Measurements from ENCODE around the gene CYP4F12.

CYP4F12 gene, protein sequence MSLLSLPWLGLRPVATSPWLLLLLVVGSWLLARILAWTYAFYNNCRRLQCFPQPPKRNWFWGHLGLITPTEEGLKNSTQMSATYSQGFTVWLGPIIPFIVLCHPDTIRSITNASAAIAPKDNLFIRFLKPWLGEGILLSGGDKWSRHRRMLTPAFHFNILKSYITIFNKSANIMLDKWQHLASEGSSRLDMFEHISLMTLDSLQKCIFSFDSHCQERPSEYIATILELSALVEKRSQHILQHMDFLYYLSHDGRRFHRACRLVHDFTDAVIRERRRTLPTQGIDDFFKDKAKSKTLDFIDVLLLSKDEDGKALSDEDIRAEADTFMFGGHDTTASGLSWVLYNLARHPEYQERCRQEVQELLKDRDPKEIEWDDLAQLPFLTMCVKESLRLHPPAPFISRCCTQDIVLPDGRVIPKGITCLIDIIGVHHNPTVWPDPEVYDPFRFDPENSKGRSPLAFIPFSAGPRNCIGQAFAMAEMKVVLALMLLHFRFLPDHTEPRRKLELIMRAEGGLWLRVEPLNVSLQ

GRCh38 chr19:15672580-15673175, at the start of gene CYP4F12:
Gene CYP4F12 (plus strand): TSS chr19:15673087. CDS start chr19:15673530, 443 bp downstream.
- DNase-seq: no peak

GRCh38 chr19:15623711-15624318, 49.1 kb upstream of the CYP4F12 start:
- no peak for DNase-seq

- DNase-seq: no peak
These were observed 44.5 kb upstream of the CYP4F12 start for GRCh38 chr19:15628236-15629002.

GRCh38 chr19:15629003-15629880, 43.6 kb upstream of the CYP4F12 start:
- peak; percentile 93 to 97 for DNase-seq

DNA sequence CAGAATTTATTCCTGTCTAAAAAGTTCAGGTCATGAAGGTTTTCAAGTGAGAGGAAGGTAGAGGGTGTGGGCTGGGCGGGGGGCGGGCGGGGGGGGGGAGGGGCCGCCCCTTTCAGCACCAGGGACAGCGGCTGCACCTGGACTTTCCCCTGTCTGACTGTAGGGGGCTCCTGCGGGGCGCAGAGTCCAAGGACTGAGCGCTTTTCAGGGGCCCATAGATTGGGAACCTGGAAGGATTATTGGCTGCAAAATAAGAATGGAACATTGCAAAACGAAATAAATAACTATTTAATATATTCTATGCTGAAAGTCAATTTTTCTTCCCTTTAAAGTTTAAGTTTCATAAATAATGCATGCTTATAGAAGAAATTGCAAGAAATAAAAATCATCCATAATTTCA, 41.1 kb upstream of the CYP4F12 start:
- DNase-seq: peak; percentile 41 to 60

- no peak for DNase-seq
These were observed 39.6 kb upstream of the CYP4F12 start for GRCh38 chr19:15633082-15633835.

GRCh38 chr19:15634105-15634504, 38.8 kb upstream of the CYP4F12 start:
- DNase-seq: no peak

DNA sequence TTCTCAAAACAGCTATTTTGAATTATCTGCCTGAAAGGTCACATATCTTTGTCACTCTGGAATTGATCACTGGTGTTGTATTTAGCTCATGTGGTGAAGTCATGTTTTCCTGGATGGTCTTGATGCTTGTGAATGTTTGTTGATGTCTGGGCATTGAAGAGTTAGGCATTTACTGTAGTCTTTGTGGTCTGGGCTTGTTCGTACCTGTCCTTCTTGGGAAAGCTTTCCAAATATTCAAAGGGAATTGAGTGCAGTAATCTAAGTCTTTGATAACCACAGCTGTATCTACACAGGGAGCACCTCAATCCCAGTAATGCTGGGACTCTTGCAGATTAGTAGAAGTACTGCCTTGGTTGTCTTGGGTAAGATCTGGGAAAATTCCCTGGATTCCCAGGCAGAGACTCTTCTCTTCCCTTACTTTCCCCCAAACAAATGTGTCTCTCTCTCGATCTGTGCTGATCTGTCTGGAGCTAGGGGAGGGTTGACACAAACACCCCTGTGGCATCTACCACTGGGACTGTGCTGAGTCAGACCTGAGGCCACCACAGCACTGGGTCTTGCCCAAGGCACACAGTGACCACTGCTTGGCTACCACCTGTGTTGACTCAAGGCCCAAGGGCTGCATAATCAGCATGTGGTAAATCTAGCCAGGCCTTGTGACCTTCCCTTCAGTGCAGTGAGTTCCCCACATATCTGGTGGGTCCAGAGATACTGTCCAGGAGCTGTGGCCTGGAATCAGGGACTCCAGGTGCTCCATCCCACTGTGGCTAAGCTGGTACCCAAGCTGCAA, 37.7 kb upstream of the CYP4F12 start:
- no peak for DNase-seq

DNA sequence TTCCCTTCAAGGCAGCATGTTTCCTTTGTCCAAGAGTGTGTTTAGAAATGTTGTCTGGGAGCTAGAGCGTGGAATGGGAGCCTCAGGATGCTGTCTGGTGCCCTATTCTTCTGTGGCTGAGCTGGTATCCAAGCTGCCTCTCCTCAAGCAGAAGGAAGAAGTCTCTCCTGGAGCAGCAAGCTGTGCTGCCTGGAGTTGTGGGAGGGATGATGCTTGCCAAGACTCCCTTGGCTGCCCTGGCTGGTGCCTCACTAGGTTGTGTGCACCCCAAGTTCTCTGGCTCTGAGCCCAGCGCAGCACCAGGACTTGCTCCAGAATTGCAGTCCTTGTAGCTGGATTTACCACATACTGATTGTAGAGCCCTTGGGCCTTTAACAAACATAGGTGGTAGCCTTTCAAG, 36.9 kb upstream of the CYP4F12 start:
- DNase-seq: no peak

- no peak for DNase-seq
These were observed 33.3 kb upstream of the CYP4F12 start for GRCh38 chr19:15639596-15639995.

DNA sequence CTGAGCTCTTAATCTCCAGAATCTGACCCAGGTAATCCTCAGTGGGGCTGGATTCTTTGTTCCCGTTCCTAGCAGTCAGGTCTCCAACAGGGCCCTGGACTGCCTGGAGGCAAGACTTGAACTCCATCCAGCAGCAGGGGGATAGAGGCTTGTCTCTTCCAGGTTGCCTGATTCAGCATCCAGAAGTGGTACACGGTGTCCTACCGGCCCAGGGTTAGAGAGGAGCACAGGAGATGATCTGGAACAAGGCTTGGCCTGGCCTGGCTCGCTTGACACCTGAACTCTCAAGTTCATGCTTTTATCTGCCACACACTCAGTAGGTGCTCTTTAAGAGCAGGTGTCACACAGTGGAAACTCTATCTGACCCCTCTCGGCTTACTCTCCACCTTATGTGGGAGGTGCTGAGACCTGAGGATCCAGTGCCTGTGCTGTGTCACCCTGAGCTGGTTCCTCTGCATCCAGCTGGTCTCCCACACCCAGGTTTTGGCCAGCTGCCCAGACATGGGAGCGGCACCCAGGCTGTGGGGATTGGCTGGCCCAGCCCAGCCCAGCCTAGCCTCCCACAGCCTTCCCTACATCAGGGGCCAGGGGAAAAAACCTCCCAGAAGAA, 32.5 kb upstream of the CYP4F12 start, which contains the start of gene CYP4F3:
TSS of gene CYP4F3 (plus strand) at position 604 of the 610 bp plus-strand sequence. CDS start 519 bp downstream, outside the sequence.
- no peak for DNase-seq

DNA sequence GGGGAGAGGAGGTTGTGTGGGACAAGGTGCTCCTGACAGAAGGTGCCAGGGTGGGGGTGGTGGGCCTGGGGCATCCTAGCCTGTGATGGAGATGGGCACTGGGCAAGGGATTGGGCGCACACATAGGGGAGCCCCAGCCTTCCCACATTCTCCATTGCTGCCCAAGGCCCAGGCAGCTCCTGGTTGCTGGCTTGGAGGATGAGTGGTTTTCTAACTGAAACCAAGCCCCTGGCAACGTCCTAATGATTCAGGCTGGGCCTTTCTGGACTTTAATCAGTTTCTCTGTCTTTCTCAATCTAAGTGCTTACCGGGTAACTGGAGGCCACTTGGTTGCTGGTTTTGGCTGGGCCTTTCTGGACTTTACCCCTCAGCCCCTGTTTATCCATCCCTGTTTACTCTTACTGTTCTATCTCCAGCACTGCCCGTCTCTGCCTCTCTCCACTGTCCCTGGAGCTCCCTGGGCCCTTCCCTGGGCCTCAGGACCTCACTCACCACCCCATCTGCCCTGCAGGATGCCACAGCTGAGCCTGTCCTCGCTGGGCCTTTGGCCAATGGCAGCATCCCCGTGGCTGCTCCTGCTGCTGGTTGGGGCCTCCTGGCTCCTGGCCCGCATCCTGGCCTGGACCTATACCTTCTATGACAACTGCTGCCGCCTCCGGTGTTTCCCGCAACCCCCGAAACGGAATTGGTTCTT, 31.8 kb upstream of the CYP4F12 start:
- no peak for DNase-seq

DNA sequence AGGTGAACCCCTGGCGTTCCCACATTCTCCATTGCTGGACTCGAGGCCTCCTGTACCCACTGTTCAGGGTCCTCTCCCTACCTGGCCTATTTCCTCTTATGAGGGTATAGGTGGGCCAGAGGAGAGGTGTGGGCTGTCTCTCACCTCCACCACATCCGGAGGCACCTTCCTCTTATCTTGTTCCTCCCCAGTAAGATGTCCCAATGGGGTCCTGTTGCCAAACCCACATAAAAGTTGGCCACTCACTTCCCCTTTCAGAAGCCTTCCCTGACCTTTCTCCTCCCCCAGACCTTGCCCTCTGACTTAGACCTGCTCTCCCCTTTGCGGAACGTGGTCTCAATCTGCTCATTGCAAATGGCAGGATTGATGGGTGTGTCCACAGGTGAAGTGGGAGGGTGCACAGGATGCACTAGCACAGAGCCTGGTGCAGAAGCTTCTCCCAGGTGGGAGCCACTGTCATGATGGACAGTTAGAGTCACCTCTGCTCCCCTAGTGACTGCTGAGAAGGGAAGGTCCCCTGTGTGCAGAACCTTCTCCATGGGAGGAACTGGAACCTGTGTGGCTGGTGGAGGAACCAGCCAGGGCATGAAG, 30.9 kb upstream of the CYP4F12 start:
- DNase-seq: no peak

GRCh38 chr19:15642807-15643206, 30.1 kb upstream of the CYP4F12 start:
- DNase-seq: no peak

GRCh38 chr19:15643387-15643786, 29.5 kb upstream of the CYP4F12 start:
- DNase-seq: no peak

DNA sequence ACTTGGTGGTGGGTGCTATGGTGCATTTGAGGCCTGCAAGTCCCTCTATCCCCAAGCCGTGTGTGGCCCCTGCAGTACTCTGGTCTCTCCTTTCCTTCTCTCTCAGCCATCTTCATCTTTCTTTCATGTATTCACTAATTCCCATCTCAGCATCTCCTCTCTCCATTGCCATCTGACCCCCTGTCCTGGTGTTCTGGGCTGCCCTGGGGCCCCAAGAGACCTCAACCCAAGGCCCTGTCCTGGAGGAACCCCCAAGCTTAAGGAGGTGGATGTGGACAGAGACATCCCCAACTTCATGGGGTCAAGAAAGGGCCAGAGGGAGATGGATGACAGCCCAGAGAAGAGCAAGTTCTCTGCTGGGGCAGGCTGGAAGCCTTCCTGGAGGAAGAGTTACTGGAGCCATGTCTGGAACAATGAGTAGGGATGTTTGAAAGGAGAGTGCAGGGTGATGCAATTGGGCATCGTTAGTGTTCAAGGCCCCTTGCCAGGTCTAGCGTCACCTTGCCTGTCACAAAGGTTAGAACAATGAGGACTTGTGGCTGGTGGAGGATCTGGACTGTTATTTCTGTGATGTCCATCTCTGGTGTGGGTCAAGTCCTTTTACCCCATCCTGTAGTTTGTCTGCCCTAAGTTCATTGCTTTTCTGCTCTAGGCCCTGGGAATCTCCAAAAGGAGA, 28.7 kb upstream of the CYP4F12 start:
- no peak for DNase-seq

DNA sequence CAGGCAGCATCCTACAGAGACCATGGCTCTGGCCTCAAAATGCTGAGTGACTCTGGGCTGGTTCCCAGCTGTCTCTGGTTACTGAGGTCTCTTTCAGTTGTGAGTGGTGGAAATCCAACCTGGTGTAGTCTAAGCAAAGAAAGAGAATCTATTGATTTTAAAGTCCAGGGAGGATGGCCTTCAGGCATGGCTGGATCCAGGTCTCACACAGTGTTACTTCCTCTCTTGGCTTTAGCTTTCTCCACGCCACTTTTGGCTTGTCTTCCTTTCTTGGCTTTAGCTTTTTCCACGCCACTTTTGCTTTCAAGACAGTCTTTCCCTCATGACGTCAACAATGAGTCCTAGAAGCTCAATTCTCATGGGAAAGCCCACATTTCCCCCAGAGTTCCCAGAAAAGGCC, 28.1 kb upstream of the CYP4F12 start:
- DNase-seq: no peak

- DNase-seq: no peak
These were observed 23.4 kb upstream of the CYP4F12 start for GRCh38 chr19:15649526-15649925.
